GM18868 (cell line): ENCODE measurements around the gene MAB21L4.

Source experiments
- ATAC-seq: cut with Tn5 transposase; IDR thresholded peaks from one replicate; pipeline ENCODE4 v1.9.1; 2021; ENCODE audit warnings: mild to moderate bottlenecking, moderate library complexity; ENCODE audit not compliant: unreplicated experiment

Gene MAB21L4

DNA sequence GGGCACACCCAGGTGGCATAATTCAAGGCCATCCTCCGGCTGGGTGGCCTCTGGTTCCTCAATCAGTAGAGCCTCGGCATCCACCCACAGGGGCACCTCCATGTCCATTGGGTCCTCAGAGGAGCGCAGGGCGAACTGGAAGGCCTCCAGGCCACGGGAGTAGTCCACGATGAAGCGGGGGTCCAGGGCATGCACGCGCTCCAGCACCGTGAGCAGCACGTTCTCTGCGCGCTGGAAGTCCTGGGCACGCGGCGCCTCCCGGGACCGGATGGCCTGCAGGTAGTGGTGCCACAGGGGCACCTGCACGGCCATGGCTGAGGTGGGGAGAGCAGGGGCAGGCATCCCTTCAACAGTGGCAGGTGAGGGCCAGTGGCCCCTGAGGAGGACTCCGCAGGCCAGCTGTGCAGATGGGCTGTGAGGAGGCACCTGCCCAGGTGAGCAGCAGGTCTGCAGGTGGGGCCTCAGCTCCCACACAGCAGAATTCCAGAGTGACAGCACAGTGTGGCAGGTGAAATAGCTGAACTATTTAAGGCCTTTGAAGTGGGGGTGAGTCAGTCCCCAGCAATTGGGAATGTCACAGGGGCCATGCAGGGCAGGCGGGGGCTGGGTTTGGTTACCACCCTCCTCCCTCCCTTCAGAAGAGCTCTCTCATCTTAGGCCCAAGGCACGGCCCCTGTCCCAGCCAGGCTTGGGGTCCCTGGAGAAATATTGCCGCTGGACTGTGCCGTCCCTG, at the start of gene MAB21L4:
Gene MAB21L4 (minus strand): TSS at position 501 of the 733 bp plus-strand sequence. CDS start 159 bp downstream, at position 342.
- no peak for ATAC-seq

DNA sequence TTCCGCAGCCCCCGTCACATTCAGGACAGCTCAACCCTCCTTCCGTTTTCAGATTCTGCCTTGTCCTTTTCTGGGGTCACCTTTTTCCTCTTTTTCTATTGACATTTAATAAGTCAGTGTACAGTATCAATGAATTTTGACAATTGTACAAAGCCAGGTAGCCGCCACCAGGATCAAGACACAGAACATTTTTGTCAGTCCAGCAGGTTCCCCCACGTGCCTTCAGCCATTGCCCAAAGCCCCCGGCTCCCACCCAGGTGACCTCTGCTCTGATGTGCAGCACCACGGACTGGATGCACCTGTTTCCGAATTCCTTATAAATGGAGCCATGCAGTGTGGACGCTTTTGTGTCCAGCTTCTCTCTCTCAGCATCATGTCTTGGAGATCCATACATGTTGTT, 40.1 kb upstream of the MAB21L4 start:
- no peak for ATAC-seq

DNA sequence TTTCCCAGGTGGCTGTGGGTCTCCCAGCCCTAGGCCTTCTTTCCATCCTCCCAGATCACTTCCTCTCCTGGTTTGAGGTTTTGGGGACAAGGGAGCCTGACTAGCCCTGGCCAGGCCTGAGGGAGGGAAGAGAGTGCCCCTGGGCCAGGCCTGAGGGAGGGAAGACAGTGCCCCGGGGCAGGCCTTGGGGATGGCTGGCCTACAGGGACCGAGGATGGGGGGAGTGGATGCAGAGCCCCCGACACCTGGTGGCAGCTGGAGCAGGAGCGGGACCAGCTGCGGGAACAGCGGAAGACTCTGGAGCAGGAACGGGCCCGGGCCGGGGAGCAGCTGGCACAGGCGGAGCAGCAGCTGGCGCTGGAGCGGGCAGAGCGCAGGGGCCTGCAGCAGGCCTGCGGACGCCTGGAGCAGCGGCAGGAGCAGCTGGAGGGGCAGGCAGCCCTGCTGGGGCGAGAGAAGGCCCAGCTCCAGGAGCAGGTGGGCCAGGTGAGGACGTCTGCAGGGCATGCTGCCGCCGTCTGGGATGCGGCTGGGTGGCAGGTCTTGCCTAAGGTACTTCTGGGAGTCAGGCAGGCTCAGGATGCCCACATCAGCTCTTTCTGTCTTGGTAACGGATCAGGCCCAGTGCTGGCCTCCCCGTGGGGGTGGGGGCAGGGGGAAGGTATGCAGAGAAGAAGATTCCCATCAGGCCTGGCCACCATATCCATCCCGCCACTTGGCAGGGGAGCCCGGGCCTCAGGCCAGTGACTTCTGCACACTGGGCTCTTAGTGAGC, 39.3 kb upstream of the MAB21L4 start:
- ATAC-seq, result no peak

DNA sequence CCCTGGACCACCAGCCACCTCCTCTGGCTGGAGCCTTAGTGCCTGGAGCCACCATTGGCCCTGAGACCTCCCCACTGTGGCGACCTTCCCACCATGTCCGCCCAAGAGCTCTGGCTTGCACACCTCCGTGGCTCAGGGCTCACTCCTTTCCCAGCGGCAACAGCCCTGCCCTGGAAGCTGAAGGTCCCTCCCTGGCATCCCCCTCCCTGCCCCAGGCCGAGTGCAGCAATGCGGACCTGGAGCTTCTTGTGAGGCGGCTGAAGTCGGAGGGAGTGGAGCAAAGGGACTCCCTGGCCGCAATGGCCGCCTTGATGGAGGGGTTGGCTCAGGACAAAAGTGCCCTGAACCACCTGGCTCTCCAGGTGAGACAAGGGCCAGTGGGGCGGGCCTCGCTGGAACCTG, 38.7 kb upstream of the MAB21L4 start:
- no peak for ATAC-seq

DNA sequence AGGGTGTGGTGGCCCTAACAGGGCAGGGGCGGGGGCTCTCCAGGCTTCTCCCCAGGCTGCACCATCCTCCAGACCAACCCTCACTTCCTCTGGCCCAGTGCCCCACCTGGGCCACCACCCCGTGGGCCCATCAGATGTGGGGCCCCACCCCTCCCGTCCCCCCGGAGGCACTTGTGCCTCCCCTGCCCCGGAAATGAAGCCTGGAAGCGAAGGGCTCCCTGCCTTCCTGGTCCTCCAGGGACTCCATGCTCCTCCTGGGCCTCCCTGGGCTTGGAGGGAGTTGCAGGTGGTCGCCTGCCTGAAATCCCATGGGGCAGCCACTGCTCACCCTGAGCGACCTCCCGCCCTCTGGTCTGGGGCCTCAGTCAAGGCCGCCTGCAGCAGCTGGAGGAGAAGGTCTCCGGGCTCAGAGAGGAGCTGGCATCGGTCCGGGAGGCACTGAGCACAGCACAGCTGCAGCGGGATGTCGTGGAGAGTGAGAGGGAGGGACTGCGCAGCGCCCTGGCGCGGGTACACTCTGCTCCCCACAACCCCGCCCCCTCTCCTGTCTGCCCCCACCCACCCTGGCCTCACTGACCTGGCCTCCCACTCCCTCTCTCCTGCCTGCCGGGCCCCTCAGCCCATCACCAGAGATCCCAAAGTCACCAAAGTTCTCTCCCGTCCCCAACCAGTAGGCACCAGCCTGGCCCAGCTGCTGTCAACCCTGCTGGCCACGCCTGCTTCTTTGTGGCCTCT, 38.2 kb upstream of the MAB21L4 start:
- ATAC-seq, result no peak

DNA sequence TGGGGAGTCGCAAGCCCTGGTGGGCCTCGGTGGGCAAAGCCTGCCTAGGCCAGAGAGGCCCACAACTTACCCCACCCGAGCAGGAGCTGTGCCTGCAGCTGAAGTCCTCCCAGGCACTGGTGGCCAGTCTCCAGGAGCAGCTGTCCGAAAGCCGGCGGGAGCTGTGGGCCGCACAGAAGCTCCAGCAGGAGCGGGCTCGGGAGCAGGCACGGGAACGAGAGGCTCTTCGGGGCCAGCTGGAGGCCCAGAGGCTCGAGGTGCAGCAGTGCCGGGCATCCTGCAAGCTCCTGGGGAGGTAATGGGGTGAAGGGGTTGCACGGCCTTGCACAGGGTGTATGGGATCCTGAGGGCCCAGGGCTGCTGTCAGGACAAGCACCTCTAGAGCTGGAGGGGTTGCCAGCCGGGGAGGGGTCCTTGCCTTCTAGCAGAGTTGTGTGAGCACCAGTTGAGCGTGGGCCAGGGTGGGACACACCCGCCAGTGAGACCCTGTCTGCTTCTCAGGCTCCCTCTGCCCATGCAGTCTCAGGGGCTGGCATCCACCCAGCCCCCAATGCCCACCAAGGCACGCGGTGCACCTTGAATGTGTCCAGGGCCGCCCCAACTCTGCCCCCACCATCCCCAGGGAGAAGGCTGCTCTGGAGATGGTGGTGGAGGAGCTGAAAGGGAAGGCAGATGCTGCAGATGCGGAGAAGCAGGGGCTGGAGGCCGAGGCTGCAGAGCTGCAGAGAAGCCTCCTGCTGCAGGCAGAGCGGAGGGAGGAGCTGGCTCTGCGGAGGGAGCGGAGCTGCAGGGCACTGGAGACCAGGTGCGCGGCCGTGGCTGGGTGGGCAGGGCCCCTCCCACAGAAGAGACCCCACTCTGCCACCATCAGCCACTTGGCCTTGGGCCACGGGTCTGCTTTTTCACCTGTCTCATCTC, 37.4 kb upstream of the MAB21L4 start:
- ATAC-seq, result no peak

DNA sequence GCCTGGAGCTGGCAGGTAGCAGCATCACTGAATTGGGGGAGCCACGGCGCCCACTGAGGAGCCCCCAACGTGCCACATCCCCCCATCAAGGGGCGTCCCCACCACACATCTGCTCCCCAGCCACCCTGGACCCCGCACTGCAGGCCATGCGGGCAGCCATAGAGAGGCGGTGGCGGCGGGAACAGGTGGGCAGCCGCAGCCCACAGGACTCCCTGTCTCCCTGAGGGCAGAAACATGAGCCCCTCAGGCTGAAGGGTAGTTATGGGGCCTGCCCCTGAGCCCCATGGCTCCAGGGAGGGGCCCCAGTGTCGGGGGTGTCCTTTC, 36.7 kb upstream of the MAB21L4 start:
- ATAC-seq, result no peak

DNA sequence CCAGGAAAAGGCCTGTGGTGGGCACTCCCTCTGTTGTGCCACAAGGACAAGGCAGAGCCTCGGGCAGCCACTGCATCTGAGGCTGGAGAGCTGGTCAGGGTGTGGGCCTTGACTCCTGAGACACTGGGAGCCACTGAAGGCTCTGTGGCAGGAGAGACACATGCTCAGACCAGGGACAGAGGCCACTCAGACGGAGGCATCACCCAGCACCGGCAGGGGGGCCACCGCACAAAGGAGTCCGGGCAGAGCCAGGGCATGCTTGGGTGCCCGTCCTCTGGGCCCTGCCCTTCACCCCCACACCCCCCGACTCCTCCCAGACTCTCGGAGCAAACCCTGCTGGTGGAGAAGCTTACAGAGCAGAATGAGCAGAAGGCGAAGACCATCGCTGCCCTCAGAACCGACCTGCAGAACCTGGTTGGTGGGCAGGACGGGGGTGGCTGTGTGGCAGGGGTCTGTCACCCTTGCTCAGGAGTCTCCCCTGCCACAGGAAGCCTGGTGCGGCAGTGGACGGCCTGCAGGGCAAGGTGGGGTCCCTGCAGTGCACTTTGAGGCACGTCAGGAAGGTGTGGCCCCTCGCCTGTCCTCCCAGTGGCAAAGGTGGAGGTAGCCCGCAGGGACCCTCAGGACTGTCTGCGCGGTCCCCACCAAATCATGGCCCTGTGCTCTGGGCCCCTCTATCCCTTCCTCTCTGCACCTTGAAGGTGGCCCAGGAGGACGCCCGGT, 36.2 kb upstream of the MAB21L4 start:
- no peak for ATAC-seq

DNA sequence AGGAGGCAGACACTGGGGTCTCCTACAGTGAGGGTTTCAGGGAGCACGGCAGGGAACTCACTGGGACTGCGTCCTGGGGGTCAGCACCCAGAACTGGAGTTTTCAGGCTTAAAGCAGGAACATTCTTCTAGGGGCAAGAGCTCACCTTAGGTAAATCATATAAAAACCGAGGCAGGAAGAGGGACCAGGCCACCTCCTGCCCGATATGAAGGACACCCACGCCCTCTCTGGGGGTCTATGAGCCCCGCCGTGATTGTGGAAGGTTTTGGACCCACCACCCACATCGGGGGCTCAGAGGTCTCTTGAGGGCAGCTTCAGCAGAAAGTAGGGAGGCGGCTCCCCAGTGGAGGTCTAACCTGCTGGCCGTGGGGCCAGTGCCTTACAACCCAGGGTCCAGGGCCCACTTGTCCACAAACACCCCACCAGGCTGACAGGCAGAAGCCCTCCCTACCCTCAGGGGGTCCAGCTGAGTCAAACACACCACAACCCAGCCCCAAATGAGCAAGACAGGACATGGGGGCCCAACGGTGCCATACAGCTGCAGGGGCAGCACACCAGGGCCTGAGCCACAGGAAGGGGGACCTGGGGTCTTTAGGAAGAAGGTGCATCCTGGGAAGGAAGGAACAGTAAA, 35.5 kb upstream of the MAB21L4 start:
- no peak for ATAC-seq

DNA sequence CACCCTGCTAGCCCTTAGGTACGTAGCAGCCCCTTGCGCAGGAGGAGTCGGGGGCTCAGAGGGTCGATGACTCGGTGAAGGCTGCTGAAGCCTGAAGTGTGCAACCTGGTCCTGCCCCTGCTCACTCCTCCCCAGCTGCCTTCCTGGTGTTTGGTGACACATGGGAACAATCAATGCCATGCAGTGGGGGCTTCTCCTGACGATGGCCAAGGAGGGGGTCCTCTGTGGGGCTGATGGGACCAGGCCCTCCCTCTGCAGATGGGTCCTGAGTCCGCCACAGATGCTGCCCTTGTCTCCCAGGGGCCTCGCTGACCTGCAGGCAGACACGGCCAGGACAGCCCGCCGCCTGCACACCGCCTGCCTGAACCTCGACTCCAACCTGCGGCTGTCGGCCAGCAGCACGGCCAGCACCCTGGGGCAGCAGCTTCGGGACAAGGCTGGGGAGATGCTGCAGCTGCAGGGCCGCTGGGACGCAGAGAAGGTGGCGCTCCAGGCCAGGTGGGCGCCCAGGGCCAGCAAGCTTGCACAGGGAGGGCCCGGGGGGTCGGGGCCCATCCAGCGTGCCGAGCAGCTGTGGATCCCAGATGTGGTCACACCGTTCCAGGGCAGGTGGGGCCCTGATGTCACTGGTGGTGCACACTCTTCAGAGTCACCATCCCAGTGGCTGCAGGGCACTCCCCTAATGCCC, 34.8 kb upstream of the MAB21L4 start:
- ATAC-seq, result no peak

DNA sequence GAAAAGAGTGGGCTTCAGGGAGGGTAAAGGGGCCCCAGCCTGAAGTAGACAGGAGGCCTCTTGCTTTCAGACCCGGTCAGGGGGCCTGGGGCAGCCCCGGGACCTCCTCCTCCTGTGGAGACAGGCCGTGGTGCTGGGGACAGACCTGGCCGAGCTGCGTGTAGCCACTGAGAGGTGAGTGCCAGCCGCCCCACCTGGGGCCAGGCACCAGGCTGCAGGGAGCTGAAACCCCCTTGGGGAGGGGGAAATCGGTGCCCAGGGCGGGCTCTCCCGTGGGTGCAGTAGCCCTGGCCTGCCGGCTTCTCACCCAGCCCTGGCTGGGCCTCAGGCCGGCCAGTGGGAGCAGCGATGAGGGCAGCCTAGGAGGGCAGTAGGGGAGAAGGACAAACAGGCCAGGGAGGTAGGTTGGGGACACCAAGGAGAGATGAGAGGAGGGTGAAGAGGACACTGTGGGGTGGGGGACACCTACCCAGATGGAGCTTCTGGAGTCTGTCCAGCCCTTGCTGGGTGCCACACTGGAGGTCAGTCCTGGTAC, 34.2 kb upstream of the MAB21L4 start:
- ATAC-seq, result no peak

DNA sequence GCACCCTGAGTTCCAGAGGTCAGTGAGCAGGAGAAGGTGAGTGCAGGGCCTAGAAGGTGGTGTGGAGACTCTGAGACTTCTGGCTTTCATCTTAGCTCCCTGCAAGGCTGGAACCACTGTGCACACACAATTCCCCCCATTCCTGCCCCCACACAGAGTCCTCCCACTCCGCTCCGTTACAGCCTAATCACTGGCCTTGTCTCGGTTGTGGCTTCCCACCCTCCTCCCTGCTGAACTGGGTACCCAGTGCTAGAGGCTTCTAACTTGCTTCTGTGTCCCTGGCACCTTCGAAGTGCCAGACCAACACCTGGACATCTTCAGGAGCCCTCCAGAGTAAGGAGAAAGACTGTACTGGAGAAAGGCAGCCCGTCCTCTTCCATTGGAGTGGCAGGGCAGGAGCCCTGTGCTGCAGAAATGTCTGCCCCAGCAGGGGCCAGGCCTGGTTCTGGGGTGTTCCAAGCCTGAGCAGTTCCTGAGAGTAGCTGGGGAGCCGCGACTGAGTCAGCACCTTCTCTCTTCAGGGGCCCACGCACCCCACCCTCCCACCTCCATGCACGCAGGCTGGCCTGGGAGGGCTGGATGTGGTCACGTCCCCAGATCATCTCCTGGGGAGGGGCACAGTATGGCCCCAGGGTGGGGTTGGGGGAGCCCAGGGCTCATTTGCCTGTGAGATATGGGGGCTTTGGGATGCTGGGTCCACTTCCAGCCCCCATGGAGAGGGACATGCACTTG, 33.6 kb upstream of the MAB21L4 start:
- ATAC-seq, result no peak

DNA sequence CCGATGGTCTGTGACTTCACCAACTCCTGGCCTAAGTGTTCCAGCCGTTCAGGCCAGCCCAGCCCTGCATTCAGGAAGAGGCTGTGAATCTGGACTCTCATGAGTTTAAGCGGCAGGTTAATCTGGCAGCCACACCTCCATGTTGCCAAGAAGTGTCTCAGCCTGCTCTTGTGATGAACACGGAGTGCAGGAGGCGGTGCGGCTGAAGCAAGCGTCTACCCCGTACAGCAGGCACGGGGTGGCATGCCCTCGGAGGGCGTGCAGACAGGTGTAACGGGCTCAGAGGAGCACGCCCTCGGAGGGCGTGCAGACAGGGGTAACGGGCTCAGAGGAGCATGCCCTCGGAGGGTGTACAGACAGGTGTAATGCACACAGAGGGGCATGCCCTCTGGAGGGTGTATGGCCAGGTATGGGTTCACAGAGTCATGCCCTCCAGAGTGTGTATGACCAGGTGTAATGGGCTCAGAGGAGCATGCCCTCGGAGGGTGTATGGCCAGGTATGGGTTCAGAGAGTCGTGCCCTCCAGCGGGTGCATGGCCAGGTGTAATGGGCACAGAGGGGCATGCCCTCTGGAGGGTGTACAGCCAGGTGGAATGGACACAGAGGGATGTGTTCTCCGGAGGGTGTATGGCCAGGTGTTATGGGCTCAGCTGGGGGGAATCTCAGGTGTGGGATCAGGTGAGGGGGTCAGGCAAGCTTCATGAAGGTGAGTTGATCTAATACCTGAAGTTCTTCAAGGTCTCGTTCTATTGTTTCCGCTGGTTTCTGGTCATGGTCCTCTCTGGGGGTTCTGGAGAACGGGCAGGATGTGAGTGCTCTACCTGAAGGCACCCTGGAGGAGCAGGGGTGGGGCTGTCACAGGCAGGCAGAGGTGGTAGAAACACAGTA, 32.8 kb upstream of the MAB21L4 start:
- no peak for ATAC-seq

DNA sequence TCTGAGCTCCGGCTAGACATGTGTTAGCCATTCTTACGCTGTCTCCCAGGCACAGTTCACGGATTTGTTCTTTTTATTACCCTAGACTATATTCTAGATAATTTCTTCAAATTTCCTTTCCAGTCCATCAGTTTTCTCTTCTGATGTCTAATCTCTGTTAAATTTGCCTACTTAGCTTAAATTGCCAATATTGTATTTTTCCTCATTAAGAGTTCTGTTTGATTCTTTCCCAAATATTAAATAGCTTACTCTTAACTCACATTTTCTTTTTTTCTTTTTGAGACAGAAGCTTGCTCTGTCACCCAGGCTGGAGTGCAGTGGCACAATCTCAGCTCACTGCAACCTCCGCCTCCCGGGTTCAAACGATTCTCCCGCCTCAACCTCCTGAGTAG, 31.4 kb upstream of the MAB21L4 start:
- ATAC-seq, result no peak

DNA sequence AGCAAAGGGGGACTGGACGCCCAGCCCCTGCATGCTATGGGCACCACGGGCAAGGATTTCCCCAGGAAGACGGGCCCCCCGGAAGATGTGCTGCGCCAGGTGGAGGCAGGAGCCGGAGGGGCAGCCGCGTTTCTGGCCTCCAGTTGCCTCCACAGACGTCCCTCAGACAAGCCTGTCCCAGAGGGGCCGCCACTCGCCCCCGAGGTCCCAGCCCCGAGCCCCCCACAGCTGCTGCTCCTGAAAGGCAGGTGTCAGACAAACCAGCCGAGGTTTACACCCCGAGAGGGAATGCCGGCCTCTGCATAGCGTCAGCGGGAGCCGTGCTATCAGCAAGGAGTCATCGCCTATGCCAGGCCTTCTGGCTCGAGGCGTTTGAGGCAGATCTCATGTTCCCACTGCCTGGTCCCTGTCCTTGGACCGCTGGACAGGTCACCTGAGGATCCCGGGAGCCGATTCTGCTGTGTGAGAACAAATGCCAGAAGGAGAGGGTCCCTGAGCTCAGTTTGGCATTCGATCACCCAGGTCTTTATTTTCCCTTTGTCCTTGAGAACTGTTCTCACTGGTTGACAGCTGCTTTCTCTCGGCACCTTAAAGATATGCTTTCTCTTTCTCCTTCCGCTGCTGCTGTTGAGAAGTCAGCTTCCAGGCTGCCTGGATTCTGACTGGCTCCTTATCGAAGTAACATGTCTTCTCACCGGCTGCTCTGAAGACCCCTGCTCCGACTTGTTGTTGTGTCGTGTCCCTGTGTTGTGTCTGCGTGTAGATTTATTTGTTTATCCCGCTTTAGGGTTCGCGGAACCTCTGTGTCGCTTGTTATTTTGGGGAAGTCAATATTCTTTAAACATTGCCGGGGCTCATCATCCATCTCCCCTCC, 30.8 kb upstream of the MAB21L4 start:
- no peak for ATAC-seq
